Transverse colon (tissue), 4 donors: ENCODE results near the gene GARS1.

ENCODE experiments used
- EP300 ChIP-seq: sonication (generic); formaldehyde crosslinking; IDR thresholded peaks from one replicate; pipeline ENCODE4 v1.6.1; 2017; ENCODE audit warnings: antibody characterized with exemption, low read depth
- POLR2A ChIP-seq: fragments of 450-650 bp; IDR thresholded peaks from one replicate; pipeline ENCODE4 v1.6.1; 2016; ENCODE audit warnings: antibody characterized with exemption, mild to moderate bottlenecking, moderate library complexity
- POLR2AphosphoS5 ChIP-seq, 3 donors: sonication (generic); formaldehyde crosslinking; IDR thresholded peaks; one replicate each; pipeline ENCODE4 v1.6.1; 2016; ENCODE audit warnings: antibody characterized with exemption in 3 of 3
- TF ChIP-seq, protein P1 (sequence below), 5 experiments: fragments of 200-600 bp in 3 of 5; fragments of 450-650 bp in 2 of 5; sonication (generic) in 3 of 5; IDR thresholded peaks; 1 replicate in 2 of 5; 2 replicates in 3 of 5; pipeline ENCODE4 v1.5.1; 2016 to 2017; ENCODE audit warnings: antibody characterized with exemption in 5 of 5, inconsistent platforms in 3 of 5, mild to moderate bottlenecking in 2 of 5, moderate library complexity in 1 of 5

DNA sequence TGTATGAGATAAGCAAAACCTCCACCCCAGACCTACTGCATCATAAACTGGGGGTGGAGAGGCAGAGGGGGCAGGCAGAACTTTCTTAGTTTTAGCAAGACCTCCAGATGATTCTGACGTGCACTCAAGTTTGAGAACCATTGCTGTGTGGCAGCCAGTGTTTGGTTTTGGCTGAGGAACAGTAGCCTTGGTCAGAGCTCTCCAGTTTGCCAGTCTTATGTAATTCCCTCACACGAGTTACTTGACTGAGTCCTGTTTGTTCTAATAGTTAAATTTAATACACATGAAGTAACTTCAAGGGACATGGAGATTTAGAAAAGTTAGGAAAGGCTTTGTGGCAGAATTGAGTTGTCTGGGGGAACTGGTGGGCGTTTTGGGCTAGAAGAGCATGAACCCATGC is 38.5 kb downstream of the GARS1 start:
- no peak for TF ChIP-seq POLR2A
- TF ChIP-seq, protein P1, sequence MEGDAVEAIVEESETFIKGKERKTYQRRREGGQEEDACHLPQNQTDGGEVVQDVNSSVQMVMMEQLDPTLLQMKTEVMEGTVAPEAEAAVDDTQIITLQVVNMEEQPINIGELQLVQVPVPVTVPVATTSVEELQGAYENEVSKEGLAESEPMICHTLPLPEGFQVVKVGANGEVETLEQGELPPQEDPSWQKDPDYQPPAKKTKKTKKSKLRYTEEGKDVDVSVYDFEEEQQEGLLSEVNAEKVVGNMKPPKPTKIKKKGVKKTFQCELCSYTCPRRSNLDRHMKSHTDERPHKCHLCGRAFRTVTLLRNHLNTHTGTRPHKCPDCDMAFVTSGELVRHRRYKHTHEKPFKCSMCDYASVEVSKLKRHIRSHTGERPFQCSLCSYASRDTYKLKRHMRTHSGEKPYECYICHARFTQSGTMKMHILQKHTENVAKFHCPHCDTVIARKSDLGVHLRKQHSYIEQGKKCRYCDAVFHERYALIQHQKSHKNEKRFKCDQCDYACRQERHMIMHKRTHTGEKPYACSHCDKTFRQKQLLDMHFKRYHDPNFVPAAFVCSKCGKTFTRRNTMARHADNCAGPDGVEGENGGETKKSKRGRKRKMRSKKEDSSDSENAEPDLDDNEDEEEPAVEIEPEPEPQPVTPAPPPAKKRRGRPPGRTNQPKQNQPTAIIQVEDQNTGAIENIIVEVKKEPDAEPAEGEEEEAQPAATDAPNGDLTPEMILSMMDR (IDR thresholded peaks at IDR 0.05), result no peak
- no peak for TF ChIP-seq POLR2AphosphoS5 (IDR thresholded peaks at IDR 0.05)
- no peak for TF ChIP-seq EP300
